ENCODE results near the gene MYMK. TPM values are rescaled to one million over a fixed set of nuclear protein-coding genes. Genes with fewer than 3 reads are reported as not detected.
"Not testable (repeated sequence)": the region's sequence is repeated elsewhere in the genome, so short reads cannot be mapped to it uniquely, and the experiment has no call there.

Gene MYMK
- total RNA-seq, 2 experiments from 2014 or later = not detected

GRCh38 chr9:133564451-133565116, 39.8 kb upstream of the MYMK start:
- no peak overlapping the region for H3K27ac Mint-ChIP-seq
- DNase-seq (no peak), ATAC-seq (no peak)
- H3K4me3 Mint-ChIP-seq = no peak overlapping the region
- intact Hi-C loops (cut with DNase I, micrococcal nuclease) = no loop called here
- CTCF ChIA-PET = interaction anchor here (0.6 kb wide), 2 partner anchors 178 to 218 kb away, joined by 3 read pairs; no protein-coding TSS in a partner anchor
- no peaks in the 10 kb centered on the region for H3K9me3 Mint-ChIP-seq (ENCODE audit: low read depth)
- POLR2A ChIA-PET = interaction anchor here (1.0 kb wide), 1 partner anchor 66 kb away, joined by 5 read pairs; no protein-coding TSS in a partner anchor
- H3K27me3 Mint-ChIP-seq = no peaks in the 10 kb centered on the region
- H3K36me3 Mint-ChIP-seq (ENCODE audit: low read depth) = no peaks in the 10 kb centered on the region
- peaks cover 11% of the 10 kb centered on the region for H3K4me1 Mint-ChIP-seq

- ATAC-seq; CTCF ChIA-PET; DNase-seq; H3K9me3 Mint-ChIP-seq (ENCODE audit: low read depth); H3K27ac Mint-ChIP-seq; H3K4me3 Mint-ChIP-seq; H3K36me3 Mint-ChIP-seq (ENCODE audit: low read depth); POLR2A ChIA-PET; H3K27me3 Mint-ChIP-seq; intact Hi-C loops (cut with DNase I, micrococcal nuclease): not testable (repeated sequence)
- H3K4me1 Mint-ChIP-seq = peaks cover 14% of the 10 kb centered on the region
Observed at GRCh38 chr9:133563814-133564213, 39.1 kb upstream of the MYMK start.

GRCh38 chr9:133563291-133563796, 38.6 kb upstream of the MYMK start:
- H3K27me3 Mint-ChIP-seq = peaks cover 2% of the 10 kb centered on the region
- CTCF ChIA-PET = interaction anchor here (0.6 kb wide), 1 partner anchor 62 kb away, joined by 3 read pairs; no protein-coding TSS in a partner anchor
- no peaks in the 10 kb centered on the region for H3K36me3 Mint-ChIP-seq (ENCODE audit: low read depth)
- H3K27ac Mint-ChIP-seq = no peak overlapping the region
- intact Hi-C loops (cut with DNase I, micrococcal nuclease) = no loop called here
- POLR2A ChIA-PET = no interaction called here
- H3K9me3 Mint-ChIP-seq (ENCODE audit: low read depth) = no peaks in the 10 kb centered on the region
- peaks cover 19% of the 10 kb centered on the region for H3K4me1 Mint-ChIP-seq
- ATAC-seq (no peak), DNase-seq (no peak)
- H3K4me3 Mint-ChIP-seq = no peak overlapping the region

- ATAC-seq (no peak), DNase-seq (no peak)
- Mint-ChIP-seq H3K27me3 (peaks cover 2% of the 10 kb centered on the region), H3K4me1 (peaks cover 24% of the 10 kb centered on the region), H3K4me3 (no peak overlapping the region), H3K36me3 (ENCODE audit: low read depth) (no peaks in the 10 kb centered on the region), H3K9me3 (ENCODE audit: low read depth) (no peaks in the 10 kb centered on the region), H3K27ac (no peak overlapping the region)
- ChIA-PET POLR2A (no interaction called here), CTCF (interaction anchor here (0.6 kb wide), 1 partner anchor 62 kb away, joined by 3 read pairs; no protein-coding TSS in a partner anchor)
- intact Hi-C loops (cut with DNase I, micrococcal nuclease) = no loop called here
Observed at GRCh38 chr9:133562611-133563290, 38.0 kb upstream of the MYMK start.

GRCh38 chr9:133561976-133562554, 37.3 kb upstream of the MYMK start:
- no peak overlapping the region for H3K4me3 Mint-ChIP-seq
- no peaks in the 10 kb centered on the region for H3K36me3 Mint-ChIP-seq (ENCODE audit: low read depth)
- ChIA-PET CTCF (interaction anchor here (0.6 kb wide), 1 partner anchor 66 kb away, joined by 3 read pairs; no protein-coding TSS in a partner anchor), POLR2A (no interaction called here)
- H3K4me1 Mint-ChIP-seq = peaks cover 24% of the 10 kb centered on the region
- no peaks in the 10 kb centered on the region for H3K9me3 Mint-ChIP-seq (ENCODE audit: low read depth)
- no peak overlapping the region for H3K27ac Mint-ChIP-seq
- intact Hi-C loops (cut with DNase I, micrococcal nuclease) = no loop called here
- DNase-seq (no peak), ATAC-seq (no peak)
- H3K27me3 Mint-ChIP-seq = peaks cover 2% of the 10 kb centered on the region

GRCh38 chr9:133560944-133561343, 36.2 kb upstream of the MYMK start:
- Mint-ChIP-seq H3K27ac (no peak overlapping the region), H3K4me1 (peaks cover 24% of the 10 kb centered on the region), H3K9me3 (ENCODE audit: low read depth) (no peaks in the 10 kb centered on the region), H3K36me3 (ENCODE audit: low read depth) (no peaks in the 10 kb centered on the region), H3K4me3 (no peak overlapping the region), H3K27me3 (peaks cover 2% of the 10 kb centered on the region)
- intact Hi-C loops (cut with DNase I, micrococcal nuclease) = no loop called here
- ChIA-PET POLR2A (no interaction called here), CTCF (no interaction called here)
- DNase-seq (no peak), ATAC-seq (no peak)

- ATAC-seq = no peak
Observed at GRCh38 chr9:133560311-133560710, 35.6 kb upstream of the MYMK start.

GRCh38 chr9:133558191-133559126, 33.7 kb upstream of the MYMK start:
- peak; percentile 64 for DNase-seq
- POLR2A ChIA-PET = no interaction called here
- peak overlapping the region; percentile 68 for H3K27ac Mint-ChIP-seq
- no peaks in the 10 kb centered on the region for H3K36me3 Mint-ChIP-seq (ENCODE audit: low read depth)
- peak; percentile 91 for ATAC-seq
- H3K4me3 Mint-ChIP-seq = no peak overlapping the region
- intact Hi-C loops (cut with DNase I, micrococcal nuclease) = no loop called here
- CTCF ChIA-PET = no interaction called here
- H3K27me3 Mint-ChIP-seq = peaks cover 2% of the 10 kb centered on the region
- H3K4me1 Mint-ChIP-seq = peaks cover 22% of the 10 kb centered on the region
- H3K9me3 Mint-ChIP-seq (ENCODE audit: low read depth) = no peaks in the 10 kb centered on the region

More at GRCh38 chr9:133560311-133560710, 35.6 kb upstream of the MYMK start:
- no peaks in the 10 kb centered on the region for H3K36me3 Mint-ChIP-seq (ENCODE audit: low read depth)
- CTCF ChIA-PET = no interaction called here
- H3K9me3 Mint-ChIP-seq (ENCODE audit: low read depth) = no peaks in the 10 kb centered on the region
- DNase-seq = no peak
- intact Hi-C loops (cut with DNase I, micrococcal nuclease) = no loop called here
- H3K27me3 Mint-ChIP-seq = peaks cover 2% of the 10 kb centered on the region
- H3K4me3 Mint-ChIP-seq = no peak overlapping the region
- H3K27ac Mint-ChIP-seq = no peak overlapping the region
- H3K4me1 Mint-ChIP-seq = peaks cover 24% of the 10 kb centered on the region
- POLR2A ChIA-PET = no interaction called here

- ATAC-seq = no peak
- ChIA-PET POLR2A (no interaction called here), CTCF (no interaction called here)
- Mint-ChIP-seq H3K4me1 (peaks cover 17% of the 10 kb centered on the region), H3K9me3 (ENCODE audit: low read depth) (no peaks in the 10 kb centered on the region), H3K27me3 (peaks cover 2% of the 10 kb centered on the region), H3K27ac (no peak overlapping the region), H3K4me3 (no peak overlapping the region), H3K36me3 (ENCODE audit: low read depth) (no peaks in the 10 kb centered on the region)
- no peak for DNase-seq
- intact Hi-C loops (cut with DNase I, micrococcal nuclease) = no loop called here
Observed at GRCh38 chr9:133557581-133557980, 32.8 kb upstream of the MYMK start.

- Mint-ChIP-seq H3K9me3 (ENCODE audit: low read depth) (no peaks in the 10 kb centered on the region), H3K27ac (no peak overlapping the region), H3K27me3 (peaks cover 2% of the 10 kb centered on the region), H3K4me3 (no peak overlapping the region), H3K36me3 (ENCODE audit: low read depth) (no peaks in the 10 kb centered on the region), H3K4me1 (peaks cover 17% of the 10 kb centered on the region)
- intact Hi-C loops (cut with DNase I, micrococcal nuclease) = no loop called here
- DNase-seq = no peak
- no peak for ATAC-seq
- ChIA-PET POLR2A (no interaction called here), CTCF (interaction anchor here (0.7 to 1.4 kb wide), 2 partner anchors 34 to 133 kb away, joined by 3 read pairs; no protein-coding TSS in a partner anchor)
Observed at GRCh38 chr9:133556354-133556753, 31.6 kb upstream of the MYMK start.

- no peak for DNase-seq
- POLR2A ChIA-PET = no interaction called here
- Mint-ChIP-seq H3K9me3 (ENCODE audit: low read depth) (no peaks in the 10 kb centered on the region), H3K36me3 (ENCODE audit: low read depth) (no peaks in the 10 kb centered on the region), H3K4me1 (peaks cover 14% of the 10 kb centered on the region), H3K27ac (no peak overlapping the region), H3K4me3 (no peak overlapping the region), H3K27me3 (peaks cover 2% of the 10 kb centered on the region)
- intact Hi-C loops (cut with DNase I, micrococcal nuclease) = no loop called here
- no peak for ATAC-seq
- CTCF ChIA-PET = interaction anchor here (1.4 kb wide), 1 partner anchor 35 kb away, joined by 3 read pairs; no protein-coding TSS in a partner anchor
Observed at GRCh38 chr9:133554729-133555128, 30.0 kb upstream of the MYMK start.
